ENCODE results near the gene TSHZ3. TPM values are rescaled to one million over a fixed set of nuclear protein-coding genes. Genes with fewer than 3 reads are reported as not detected.

The TSHZ3 gene
- total RNA-seq, 4 donors from 2014 or later = 15.0 to 18.8 (median 18.1) TPM

GRCh38 chr19:31269425-31270127 lies 79.7 kb downstream of the TSHZ3 start:
- Histone ChIP-seq H3K27ac (no peak overlapping the region), H3K4me1 (peaks cover 5 to 7% of the 10 kb centered on the region in 2 donors), H3K36me3 (no peaks in the 10 kb centered on the region), H3K4me3 (replicated peaks in 1 of 3) (no peak overlapping the region), H3K27me3 (no peaks in the 10 kb centered on the region), H3K9me3 (no peaks in the 10 kb centered on the region)
- WGBS, 2 donors = 84 to 90% methylated on average over 10 of the region's 10 CpGs
- no peak for DNase-seq
- intact Hi-C loops (cut with DNase I) = no loop called here
- no peak for TF ChIP-seq POLR2A (IDR thresholded peaks at IDR 0.05)

- Histone ChIP-seq H3K27me3 (no peaks in the 10 kb centered on the region), H3K9me3 (no peaks in the 10 kb centered on the region), H3K4me1 (peaks cover 5 to 7% of the 10 kb centered on the region in 2 donors), H3K4me3 (replicated peaks in 1 of 3) (no peak overlapping the region), H3K36me3 (no peaks in the 10 kb centered on the region), H3K27ac (no peak overlapping the region)
- DNase-seq = no peak
- intact Hi-C loops (cut with DNase I) = no loop called here
- WGBS, 2 donors = 90% methylated on average over 15 of the region's 15 CpGs
- TF ChIP-seq POLR2A (IDR thresholded peaks at IDR 0.05) = no peak
- TF ChIP-seq CTCF (IDR thresholded peaks at IDR 0.05) = no peak
These were observed 80.4 kb downstream of the TSHZ3 start for GRCh38 chr19:31268751-31269383.

- intact Hi-C loops (cut with DNase I) = no loop called here
These were observed 82.5 kb downstream of the TSHZ3 start for GRCh38 chr19:31266731-31267130.

GRCh38 chr19:31266196-31266595 lies 83.0 kb downstream of the TSHZ3 start:
- WGBS, 2 donors = 91 to 95% methylated on average over 4 of the region's 4 CpGs
- no peaks in the 10 kb centered on the region for H3K9me3 ChIP-seq
- intact Hi-C loops (cut with DNase I) = no loop called here
- no peaks in the 10 kb centered on the region for H3K27me3 ChIP-seq
- H3K4me1 ChIP-seq = peaks cover 13 to 14% of the 10 kb centered on the region in 2 donors
- no peaks in the 10 kb centered on the region for H3K36me3 ChIP-seq
- H3K27ac ChIP-seq = no peak overlapping the region
- DNase-seq = no peak
- no peak overlapping the region for H3K4me3 ChIP-seq (replicated peaks in 1 of 3)
- TF ChIP-seq CTCF (IDR thresholded peaks at IDR 0.05) (no peak), POLR2A (IDR thresholded peaks at IDR 0.05) (no peak)

More at GRCh38 chr19:31266731-31267130, 82.5 kb downstream of the TSHZ3 start:
- TF ChIP-seq POLR2A (IDR thresholded peaks at IDR 0.05) = no peak
- TF ChIP-seq CTCF (IDR thresholded peaks at IDR 0.05) = no peak
- H3K4me3 ChIP-seq (replicated peaks in 1 of 3) = no peak overlapping the region
- 87 to 93% methylated on average over 7 of the region's 7 CpGs for WGBS, 2 donors
- no peaks in the 10 kb centered on the region for H3K27me3 ChIP-seq
- H3K9me3 ChIP-seq = no peaks in the 10 kb centered on the region
- peaks cover 17 to 18% of the 10 kb centered on the region in 2 donors for H3K4me1 ChIP-seq
- no peak overlapping the region for H3K27ac ChIP-seq
- H3K36me3 ChIP-seq = no peaks in the 10 kb centered on the region
- DNase-seq = no peak

GRCh38 chr19:31264041-31264778 lies 85.0 kb downstream of the TSHZ3 start:
- Histone ChIP-seq H3K27ac (no peak overlapping the region), H3K36me3 (no peaks in the 10 kb centered on the region), H3K9me3 (no peaks in the 10 kb centered on the region), H3K4me1 (peaks cover 17 to 23% of the 10 kb centered on the region in 2 donors), H3K4me3 (replicated peaks in 1 of 3) (no peak overlapping the region), H3K27me3 (no peaks in the 10 kb centered on the region)
- TF ChIP-seq CTCF (IDR thresholded peaks at IDR 0.05) = no peak
- TF ChIP-seq POLR2A (IDR thresholded peaks at IDR 0.05) = no peak
- intact Hi-C loops (cut with DNase I) = no loop called here
- no peak for DNase-seq
- 85 to 93% methylated on average over 9 of the region's 9 CpGs for WGBS, 2 donors
